Measurements from ENCODE around the gene ZNRF3.

ZNRF3 gene

DNA sequence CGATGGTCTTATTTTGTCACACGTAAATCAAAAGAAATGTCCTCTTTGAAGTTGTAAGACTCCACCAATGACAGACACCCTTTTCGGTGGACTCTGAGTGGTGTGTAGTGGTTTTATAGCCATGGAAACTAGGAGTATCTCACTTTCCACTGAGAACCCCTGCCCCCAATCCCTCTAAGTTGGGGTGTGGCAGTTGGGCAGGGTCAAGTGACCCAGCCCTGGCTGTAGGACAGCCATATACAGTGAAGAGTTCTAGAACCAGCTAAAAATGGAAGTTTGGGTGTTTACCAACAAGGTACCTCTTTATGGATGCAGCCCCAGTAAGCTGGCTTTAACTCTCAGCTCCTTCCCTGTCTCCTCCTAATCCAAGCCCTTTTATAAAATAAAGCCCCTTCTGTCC is 173.1 kb downstream of the ZNRF3 start:
- peaks cover 2 to 28% of the 10 kb centered on the region in 2 donors for H3K36me3 ChIP-seq (replicated peaks in 1 of 2; ENCODE audit: control insufficient read depth in 2 of 2, insufficient read depth in 2 of 2, low read length in 2 of 2)
- no peak overlapping the region for H3K4me2 ChIP-seq (ENCODE audit: insufficient read depth, low read length, poor library complexity, severe bottlenecking)
- H2BK12ac ChIP-seq (ENCODE audit: low read length) = no peak overlapping the region
- H2BK5ac ChIP-seq (ENCODE audit: low read length) = no peak overlapping the region
- no peak overlapping the region for H3K14ac ChIP-seq (ENCODE audit: low read length)
- H3K79me1 ChIP-seq (ENCODE audit: low read depth, low read length) = no peaks in the 10 kb centered on the region
- no peaks in the 10 kb centered on the region for H3K27me3 ChIP-seq (ENCODE audit: control insufficient read depth in 3 of 3, insufficient read depth in 3 of 3, low read depth in 1 of 3, low read length in 3 of 3)
- no peak overlapping the region for H2AFZ ChIP-seq (ENCODE audit: low read length)
- no peak overlapping the region for H3K4ac ChIP-seq (ENCODE audit: low read length)
- peaks cover 6 to 16% of the 10 kb centered on the region in 2 donors for H3K4me1 ChIP-seq (ENCODE audit: control insufficient read depth in 2 of 2, insufficient read depth in 1 of 2, low read depth in 1 of 2, low read length in 2 of 2)
- DNase-seq (ENCODE audit: low spot score) = no peak
- H3K23ac ChIP-seq (ENCODE audit: low read depth, low read length, poor library complexity) = no peak overlapping the region
- H2BK120ac ChIP-seq (ENCODE audit: low read depth, low read length) = no peak overlapping the region
- H3K27ac ChIP-seq (replicated peaks; ENCODE audit: low read length) = no peak overlapping the region
- no peak overlapping the region for H3K9ac ChIP-seq (ENCODE audit: low read depth, low read length, poor library complexity)
- WGBS, 2 donors (ENCODE audit: extremely low coverage in 2 of 2, insufficient read length in 2 of 2, insufficient replicate concordance in 1 of 2) = no CpG with 5 or more reads among the region's 3 CpGs
- H2BK15ac ChIP-seq (ENCODE audit: low read length) = no peak overlapping the region
- H3K9me3 ChIP-seq (replicated peaks in 1 of 2; ENCODE audit: control insufficient read depth in 2 of 2, insufficient read depth in 1 of 2, low read depth in 1 of 2, low read length in 2 of 2) = no peaks in the 10 kb centered on the region
- H3K4me3 ChIP-seq (ENCODE audit: low read length in 2 of 2) = no peak overlapping the region
- H4K91ac ChIP-seq (ENCODE audit: low read depth, low read length, poor library complexity) = no peak overlapping the region
- no peak overlapping the region for H2AK5ac ChIP-seq (ENCODE audit: low read depth, low read length)
- H3K18ac ChIP-seq (ENCODE audit: low read length) = no peak overlapping the region
- H4K8ac ChIP-seq (ENCODE audit: low read depth, low read length) = no peak overlapping the region

DNA sequence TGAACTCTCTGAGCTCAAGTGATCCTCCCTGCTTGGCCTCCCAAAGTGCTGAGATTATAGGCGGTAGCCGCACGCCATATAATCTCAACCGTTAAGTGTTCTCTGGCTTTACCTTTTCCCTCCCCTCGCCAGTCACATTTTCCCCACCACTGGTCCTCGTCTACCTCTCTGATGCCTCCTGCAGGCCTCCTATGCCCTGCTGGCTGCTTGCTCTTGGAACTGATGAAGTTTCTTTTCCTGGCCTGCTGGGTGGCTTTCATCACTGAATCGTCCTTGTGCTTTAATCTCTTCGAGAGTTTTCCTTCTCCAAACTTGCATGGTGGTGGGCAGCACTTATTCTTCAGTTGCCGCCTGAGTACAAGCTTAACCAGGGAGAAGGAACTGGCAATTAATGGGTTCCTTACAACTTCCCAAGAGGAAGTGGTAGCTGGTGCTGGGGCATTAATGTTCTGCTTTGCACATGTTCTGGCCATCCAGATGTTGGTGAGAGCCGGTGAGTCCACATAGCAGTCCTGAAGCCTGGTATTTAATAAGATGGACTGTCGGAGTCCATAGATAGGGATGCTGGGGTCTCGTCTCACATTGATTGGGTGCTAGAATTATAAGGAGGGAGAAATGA is 177.0 kb downstream of the ZNRF3 start:
- Histone ChIP-seq H3K79me1 (ENCODE audit: low read depth, low read length) (no peaks in the 10 kb centered on the region), H3K9me3 (replicated peaks in 1 of 2; ENCODE audit: control insufficient read depth in 2 of 2, insufficient read depth in 1 of 2, low read depth in 1 of 2, low read length in 2 of 2) (peaks cover 0 to 1% of the 10 kb centered on the region in 2 donors), H2BK15ac (ENCODE audit: low read length) (no peak overlapping the region), H3K4me3 (ENCODE audit: low read length in 2 of 2) (no peak overlapping the region), H4K8ac (ENCODE audit: low read depth, low read length) (no peak overlapping the region), H3K36me3 (replicated peaks in 1 of 2; ENCODE audit: control insufficient read depth in 2 of 2, insufficient read depth in 2 of 2, low read length in 2 of 2) (no peaks in the 10 kb centered on the region), H3K27ac (replicated peaks; ENCODE audit: low read length) (no peak overlapping the region), H4K91ac (ENCODE audit: low read depth, low read length, poor library complexity) (no peak overlapping the region), H2BK120ac (ENCODE audit: low read depth, low read length) (no peak overlapping the region), H3K18ac (ENCODE audit: low read length) (no peak overlapping the region), H3K23ac (ENCODE audit: low read depth, low read length, poor library complexity) (no peak overlapping the region), H3K27me3 (ENCODE audit: control insufficient read depth in 3 of 3, insufficient read depth in 3 of 3, low read depth in 1 of 3, low read length in 3 of 3) (no peaks in the 10 kb centered on the region), H3K4me1 (ENCODE audit: control insufficient read depth in 2 of 2, insufficient read depth in 1 of 2, low read depth in 1 of 2, low read length in 2 of 2) (peaks cover 6 to 7% of the 10 kb centered on the region in 2 donors), H2AFZ (ENCODE audit: low read length) (no peak overlapping the region), H2BK12ac (ENCODE audit: low read length) (no peak overlapping the region), H3K9ac (ENCODE audit: low read depth, low read length, poor library complexity) (no peak overlapping the region), H2AK5ac (ENCODE audit: low read depth, low read length) (no peak overlapping the region), H3K14ac (ENCODE audit: low read length) (no peak overlapping the region), H3K4ac (ENCODE audit: low read length) (no peak overlapping the region), H3K4me2 (ENCODE audit: insufficient read depth, low read length, poor library complexity, severe bottlenecking) (no peak overlapping the region), H2BK5ac (ENCODE audit: low read length) (no peak overlapping the region)
- no peak for DNase-seq (ENCODE audit: low spot score)
- no CpG with 5 or more reads among the region's 12 CpGs for WGBS, 2 donors (ENCODE audit: extremely low coverage in 2 of 2, insufficient read length in 2 of 2, insufficient replicate concordance in 1 of 2)

DNA sequence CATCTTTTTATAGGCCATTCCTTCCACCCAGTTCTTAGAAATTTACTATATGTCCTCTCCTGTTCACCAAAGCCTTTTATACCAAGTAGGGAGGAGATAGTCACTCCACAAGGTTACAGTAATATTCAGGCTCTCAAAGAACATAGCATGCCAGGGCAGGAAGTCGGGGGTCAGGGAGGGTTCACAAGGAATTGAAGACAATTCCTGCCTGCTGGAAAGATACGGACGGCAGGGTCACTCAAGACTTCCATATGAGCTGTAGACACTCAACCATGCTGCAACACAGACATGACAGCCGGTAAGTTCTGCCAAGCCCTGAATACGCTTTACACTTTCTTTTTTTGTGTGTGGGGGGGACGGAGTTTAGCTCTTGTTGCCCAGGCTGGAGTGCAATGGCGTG is 177.6 kb downstream of the ZNRF3 start:
- no peak overlapping the region for H4K91ac ChIP-seq (ENCODE audit: low read depth, low read length, poor library complexity)
- no peak overlapping the region for H2BK5ac ChIP-seq (ENCODE audit: low read length)
- no peak overlapping the region for H2BK120ac ChIP-seq (ENCODE audit: low read depth, low read length)
- no peak overlapping the region for H3K4me3 ChIP-seq (ENCODE audit: low read length in 2 of 2)
- H2BK12ac ChIP-seq (ENCODE audit: low read length) = no peak overlapping the region
- H3K79me1 ChIP-seq (ENCODE audit: low read depth, low read length) = no peaks in the 10 kb centered on the region
- H2AFZ ChIP-seq (ENCODE audit: low read length) = no peak overlapping the region
- no peak overlapping the region for H3K23ac ChIP-seq (ENCODE audit: low read depth, low read length, poor library complexity)
- peaks cover 3 to 4% of the 10 kb centered on the region in 2 donors for H3K4me1 ChIP-seq (ENCODE audit: control insufficient read depth in 2 of 2, insufficient read depth in 1 of 2, low read depth in 1 of 2, low read length in 2 of 2)
- H3K9ac ChIP-seq (ENCODE audit: low read depth, low read length, poor library complexity) = no peak overlapping the region
- H2BK15ac ChIP-seq (ENCODE audit: low read length) = no peak overlapping the region
- peaks cover 0 to 1% of the 10 kb centered on the region in 2 donors for H3K9me3 ChIP-seq (replicated peaks in 1 of 2; ENCODE audit: control insufficient read depth in 2 of 2, insufficient read depth in 1 of 2, low read depth in 1 of 2, low read length in 2 of 2)
- no peak for DNase-seq (ENCODE audit: low spot score)
- H3K4me2 ChIP-seq (ENCODE audit: insufficient read depth, low read length, poor library complexity, severe bottlenecking) = no peak overlapping the region
- H2AK5ac ChIP-seq (ENCODE audit: low read depth, low read length) = no peak overlapping the region
- no peak overlapping the region for H3K14ac ChIP-seq (ENCODE audit: low read length)
- no peak overlapping the region for H4K8ac ChIP-seq (ENCODE audit: low read depth, low read length)
- H3K36me3 ChIP-seq (replicated peaks in 1 of 2; ENCODE audit: control insufficient read depth in 2 of 2, insufficient read depth in 2 of 2, low read length in 2 of 2) = no peaks in the 10 kb centered on the region
- WGBS, 2 donors (ENCODE audit: extremely low coverage in 2 of 2, insufficient read length in 2 of 2, insufficient replicate concordance in 1 of 2) = no CpG with 5 or more reads among the region's 7 CpGs
- no peak overlapping the region for H3K27ac ChIP-seq (replicated peaks; ENCODE audit: low read length)
- no peaks in the 10 kb centered on the region for H3K27me3 ChIP-seq (ENCODE audit: control insufficient read depth in 3 of 3, insufficient read depth in 3 of 3, low read depth in 1 of 3, low read length in 3 of 3)
- H3K18ac ChIP-seq (ENCODE audit: low read length) = no peak overlapping the region
- no peak overlapping the region for H3K4ac ChIP-seq (ENCODE audit: low read length)

DNA sequence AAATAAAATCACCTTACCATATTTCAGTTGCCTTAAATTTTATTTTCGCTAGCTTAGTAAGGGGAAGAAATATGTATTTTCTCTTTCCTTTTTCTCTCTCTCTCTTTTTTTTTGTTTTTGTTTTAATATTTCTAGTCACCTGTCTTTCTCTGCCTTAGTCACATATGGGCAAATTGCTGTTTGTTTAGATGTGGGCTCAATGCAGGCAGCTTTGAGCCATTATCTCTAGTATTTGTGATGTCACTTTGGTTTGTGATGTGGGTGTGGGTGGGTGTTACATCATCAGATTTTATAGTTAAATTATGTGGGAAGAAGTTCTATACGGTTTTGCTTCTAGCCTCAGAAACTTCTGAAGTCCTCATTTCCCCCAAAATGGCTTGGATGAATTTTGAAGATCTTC is 178.4 kb downstream of the ZNRF3 start, which contains the start of gene C22orf31:
Gene C22orf31 (minus strand): TSS at position 59 of the 400 bp plus-strand sequence. CDS start 39 bp downstream, at position 20.
- Histone ChIP-seq H3K4me3 (ENCODE audit: low read length in 2 of 2) (no peak within 1 kb of the TSS), H3K79me1 (ENCODE audit: low read depth, low read length) (no peaks in the 10 kb centered on the region), H3K4ac (ENCODE audit: low read length) (no peak within 1 kb of the TSS), H4K8ac (ENCODE audit: low read depth, low read length) (no peak within 1 kb of the TSS), H3K18ac (ENCODE audit: low read length) (peak within 1 kb of the TSS; percentile 39), H3K9ac (ENCODE audit: low read depth, low read length, poor library complexity) (no peak within 1 kb of the TSS), H2AK5ac (ENCODE audit: low read depth, low read length) (peak within 1 kb of the TSS; percentile 30), H4K91ac (ENCODE audit: low read depth, low read length, poor library complexity) (no peak within 1 kb of the TSS), H3K23ac (ENCODE audit: low read depth, low read length, poor library complexity) (no peak within 1 kb of the TSS), H2BK15ac (ENCODE audit: low read length) (no peak within 1 kb of the TSS), H2AFZ (ENCODE audit: low read length) (peak within 1 kb of the TSS; percentile 42), H3K4me1 (ENCODE audit: control insufficient read depth in 2 of 2, insufficient read depth in 1 of 2, low read depth in 1 of 2, low read length in 2 of 2) (peaks cover 3 to 4% of the 10 kb centered on the region in 2 donors), H3K14ac (ENCODE audit: low read length) (no peak within 1 kb of the TSS), H2BK120ac (ENCODE audit: low read depth, low read length) (no peak within 1 kb of the TSS), H3K36me3 (replicated peaks in 1 of 2; ENCODE audit: control insufficient read depth in 2 of 2, insufficient read depth in 2 of 2, low read length in 2 of 2) (no peaks in the 10 kb centered on the region), H3K4me2 (ENCODE audit: insufficient read depth, low read length, poor library complexity, severe bottlenecking) (no peak within 1 kb of the TSS), H3K9me3 (replicated peaks in 1 of 2; ENCODE audit: control insufficient read depth in 2 of 2, insufficient read depth in 1 of 2, low read depth in 1 of 2, low read length in 2 of 2) (peaks cover 0 to 1% of the 10 kb centered on the region in 2 donors), H3K27me3 (ENCODE audit: control insufficient read depth in 3 of 3, insufficient read depth in 3 of 3, low read depth in 1 of 3, low read length in 3 of 3) (no peaks in the 10 kb centered on the region), H2BK12ac (ENCODE audit: low read length) (no peak within 1 kb of the TSS), H3K27ac (replicated peaks; ENCODE audit: low read length) (no peak within 1 kb of the TSS), H2BK5ac (ENCODE audit: low read length) (no peak within 1 kb of the TSS)
- DNase-seq (ENCODE audit: low spot score) = no peak
- WGBS, 2 donors (ENCODE audit: extremely low coverage in 2 of 2, insufficient read length in 2 of 2, insufficient replicate concordance in 1 of 2) = no CpG with 5 or more reads among the region's 2 CpGs
